K562 (cell line): ENCODE results near the gene SLC25A21. TPM values are rescaled to one million over a fixed set of nuclear protein-coding genes. Genes with fewer than 3 reads are reported as not detected.
A peak's percentile ranks its signal among the peaks of the same experiment; 100 is the strongest.

ENCODE experiments used
- CCAR2 ChIP-seq: fragments of 200-400 bp; formaldehyde crosslinking; IDR thresholded peaks from 2 replicates; pipeline ENCODE4 v1.6.1; 2017; ENCODE audit warnings: mild to moderate bottlenecking, low read depth, low read length
- FOXK2 ChIP-seq, 2 experiments: fragments of 450-650 bp; IDR thresholded peaks in 1 of 2; conservative IDR thresholded peaks in 1 of 2; 2 replicates each; pipeline ENCODE4 v1.6.1; 2016; ENCODE audit warnings: low read depth in 2 of 2, mild to moderate bottlenecking in 1 of 2
- HDAC6 ChIP-seq: IDR thresholded peaks from 2 replicates; pipeline ENCODE4 v1.6.1; 2012; ENCODE audit warnings: low read depth, mild to moderate bottlenecking, control low read depth, inconsistent platforms, low read length, moderate library complexity
- IFI16 ChIP-seq: fragments of 250-450 bp; sonication (Bioruptor Pico); IDR thresholded peaks from 2 replicates; pipeline ENCODE4 v2.1.2; 2022; ENCODE audit warnings: mild to moderate bottlenecking, inconsistent platforms
- ZBTB1 ChIP-seq: sonication (generic); formaldehyde crosslinking; IDR thresholded peaks from 2 replicates; pipeline ENCODE4 v1.8.1; 2023; ENCODE audit warnings: missing genetic modification reagents, low read depth, mild to moderate bottlenecking, borderline replicate concordance
- ZBTB8A ChIP-seq: fragments of 450-650 bp; IDR thresholded peaks from 2 replicates; pipeline ENCODE4 v1.6.1; 2018; ENCODE audit warnings: mild to moderate bottlenecking, moderate library complexity; ENCODE audit not compliant: partially characterized antibody
- ZC3H11A ChIP-seq: IDR thresholded peaks from 2 replicates; pipeline ENCODE4 v1.6.1; 2012; ENCODE audit warnings: low read depth, low read length, improper control_type of control experiment
- ZNF41 ChIP-seq: fragments of 250-450 bp; sonication (Bioruptor Pico); conservative IDR thresholded peaks from 2 replicates; pipeline ENCODE4 v1.4.0; 2020; ENCODE audit warnings: mild to moderate bottlenecking
- ZNF586 ChIP-seq: fragments of 450-650 bp; formaldehyde crosslinking; conservative IDR thresholded peaks from 2 replicates; pipeline ENCODE4 v1.4.0; 2020; ENCODE audit warnings: mild to moderate bottlenecking, moderate library complexity
- ZNF589 ChIP-seq: fragments of 200-800 bp; sonication (Bioruptor generic); IDR thresholded peaks from 2 replicates; pipeline ENCODE4 v1.6.1; 2016; ENCODE audit warnings: low read depth, missing genetic modification characterization, missing compliant biosample characterization
- polyA plus RNA-seq, 8 experiments: library from polyadenylated mRNA; depleted of rRNA in 4 of 8; stranded (reverse) in 5 of 8; unstranded in 3 of 8; fragments of >200 nt; fragmentation: Nextera tagmentation in 2 of 8; fragmentation: Illumina TruSeq in 1 of 8; extraction: Ambion mirVana in 2 of 8; extraction: Trizol in 1 of 8; gene quantifications; 2 replicates each; pipeline versions ENCODE4 v1.2.1 to v1.2.3, GENCODE V29; 2011 to 2014; ENCODE audit warnings: inconsistent platforms in 1 of 8, missing spikeins in 1 of 8
- total RNA-seq, 7 experiments: library from RNA; depleted of rRNA in 6 of 7; stranded (reverse); fragments of >200 nt in 6 of 7; fragmentation: Illumina TruSeq in 2 of 7; extraction: Trizol in 2 of 7; gene quantifications; 2 replicates each; pipeline versions ENCODE4 v1.2.1 to v1.2.3, GENCODE V29; 2011 to 2021; ENCODE audit warnings: low replicate concordance in 1 of 7
- TF ChIP-seq, protein P1 (sequence below): fragments of 150-350 bp; conservative IDR thresholded peaks from 2 replicates; pipeline ENCODE4 v1.6.1; 2014; ENCODE audit warnings: low read length
- TF ChIP-seq, protein P2 (sequence below): sonication (generic); formaldehyde crosslinking; IDR thresholded peaks from 2 replicates; pipeline ENCODE4 v1.8.0; 2022; ENCODE audit warnings: missing genetic modification reagents, mild to moderate bottlenecking, borderline replicate concordance
- TF ChIP-seq, protein P3 (sequence below), 2 experiments: fragments of 450-650 bp; IDR thresholded peaks; 2 replicates each; pipeline ENCODE4 v1.6.1; 2016; ENCODE audit warnings: mild to moderate bottlenecking in 2 of 2, borderline replicate concordance in 1 of 2, low read depth in 1 of 2, moderate library complexity in 1 of 2

The SLC25A21 gene
- total and polyA plus RNA-seq, 9 of the 15 experiments (the other 6 are each of a cell fraction or from before 2014, with no cell fraction given) = 15.2 to 46.7 (median 28.7) TPM

DNA sequence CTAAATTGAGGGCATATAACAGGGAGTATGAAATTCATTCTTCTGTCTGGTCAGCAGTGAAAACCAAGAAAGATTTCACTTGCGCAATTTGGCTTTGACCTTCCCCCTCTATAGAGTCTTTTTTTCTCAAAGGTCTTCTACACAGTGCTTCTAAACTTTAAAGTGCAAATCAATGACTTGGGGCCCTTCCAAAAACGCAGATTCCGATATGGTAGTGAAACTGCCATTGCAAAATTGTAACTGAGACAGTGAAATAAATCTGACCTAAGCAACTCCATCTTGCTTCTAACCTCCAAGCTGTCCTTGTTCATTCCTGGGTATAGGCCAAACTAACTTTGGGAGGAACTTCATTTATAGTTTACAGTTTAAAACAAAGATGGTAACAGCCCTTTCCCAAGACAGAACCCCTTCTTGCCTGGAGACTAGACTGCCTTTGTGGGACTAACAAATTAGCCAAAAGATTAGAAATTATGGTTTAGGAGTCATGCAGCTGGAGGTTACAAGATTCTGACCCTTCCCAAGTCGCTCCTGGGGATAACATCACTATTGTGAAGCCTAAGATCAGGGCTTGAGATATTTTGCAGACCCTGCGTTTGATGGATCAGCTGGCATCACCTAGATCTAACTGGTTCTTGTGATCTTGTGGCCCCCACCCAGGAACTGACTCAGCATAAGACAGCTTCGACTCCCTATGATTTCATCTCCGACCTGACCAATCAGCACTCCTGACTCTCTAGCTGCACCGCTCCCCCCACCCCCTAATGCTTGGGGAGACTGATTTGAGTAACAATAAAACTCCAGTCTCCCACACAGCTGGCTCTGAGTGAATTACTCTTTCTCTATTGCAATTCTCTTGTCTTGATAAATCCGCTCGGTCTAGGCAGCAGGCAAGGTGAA, 5.0 kb downstream of the SLC25A21 start (continued):
- TF ChIP-seq IFI16 (CRISPR knock-in tag) (peak; percentile 86), ZBTB1 (CRISPR knock-in tag) (no peak), ZC3H11A (no peak), FOXK2 (conservative IDR thresholded peaks at IDR 0.05 in 1 of 2, IDR thresholded peaks at IDR 0.05 in 1 of 2; ENCODE audit: low read depth in 2 of 2) (no peak), CCAR2 (no peak), ZNF41 (peak; percentile 92), ZNF589 (CRISPR knock-in tag) (peak; percentile 99), HDAC6 (no peak), ZNF586 (CRISPR knock-in tag) (peak; percentile 83; the same call in 1 of the 2 replicates), ZBTB8A (no peak)
- TF ChIP-seq, protein P1, sequence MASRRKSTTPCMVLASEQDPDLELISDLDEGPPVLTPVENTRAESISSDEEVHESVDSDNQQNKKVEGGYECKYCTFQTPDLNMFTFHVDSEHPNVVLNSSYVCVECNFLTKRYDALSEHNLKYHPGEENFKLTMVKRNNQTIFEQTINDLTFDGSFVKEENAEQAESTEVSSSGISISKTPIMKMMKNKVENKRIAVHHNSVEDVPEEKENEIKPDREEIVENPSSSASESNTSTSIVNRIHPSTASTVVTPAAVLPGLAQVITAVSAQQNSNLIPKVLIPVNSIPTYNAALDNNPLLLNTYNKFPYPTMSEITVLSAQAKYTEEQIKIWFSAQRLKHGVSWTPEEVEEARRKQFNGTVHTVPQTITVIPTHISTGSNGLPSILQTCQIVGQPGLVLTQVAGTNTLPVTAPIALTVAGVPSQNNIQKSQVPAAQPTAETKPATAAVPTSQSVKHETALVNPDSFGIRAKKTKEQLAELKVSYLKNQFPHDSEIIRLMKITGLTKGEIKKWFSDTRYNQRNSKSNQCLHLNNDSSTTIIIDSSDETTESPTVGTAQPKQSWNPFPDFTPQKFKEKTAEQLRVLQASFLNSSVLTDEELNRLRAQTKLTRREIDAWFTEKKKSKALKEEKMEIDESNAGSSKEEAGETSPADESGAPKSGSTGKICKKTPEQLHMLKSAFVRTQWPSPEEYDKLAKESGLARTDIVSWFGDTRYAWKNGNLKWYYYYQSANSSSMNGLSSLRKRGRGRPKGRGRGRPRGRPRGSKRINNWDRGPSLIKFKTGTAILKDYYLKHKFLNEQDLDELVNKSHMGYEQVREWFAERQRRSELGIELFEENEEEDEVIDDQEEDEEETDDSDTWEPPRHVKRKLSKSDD = no peak
- TF ChIP-seq, protein P2, sequence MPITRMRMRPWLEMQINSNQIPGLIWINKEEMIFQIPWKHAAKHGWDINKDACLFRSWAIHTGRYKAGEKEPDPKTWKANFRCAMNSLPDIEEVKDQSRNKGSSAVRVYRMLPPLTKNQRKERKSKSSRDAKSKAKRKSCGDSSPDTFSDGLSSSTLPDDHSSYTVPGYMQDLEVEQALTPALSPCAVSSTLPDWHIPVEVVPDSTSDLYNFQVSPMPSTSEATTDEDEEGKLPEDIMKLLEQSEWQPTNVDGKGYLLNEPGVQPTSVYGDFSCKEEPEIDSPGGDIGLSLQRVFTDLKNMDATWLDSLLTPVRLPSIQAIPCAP (CRISPR knock-in tag) = no peak
- TF ChIP-seq, protein P3, sequence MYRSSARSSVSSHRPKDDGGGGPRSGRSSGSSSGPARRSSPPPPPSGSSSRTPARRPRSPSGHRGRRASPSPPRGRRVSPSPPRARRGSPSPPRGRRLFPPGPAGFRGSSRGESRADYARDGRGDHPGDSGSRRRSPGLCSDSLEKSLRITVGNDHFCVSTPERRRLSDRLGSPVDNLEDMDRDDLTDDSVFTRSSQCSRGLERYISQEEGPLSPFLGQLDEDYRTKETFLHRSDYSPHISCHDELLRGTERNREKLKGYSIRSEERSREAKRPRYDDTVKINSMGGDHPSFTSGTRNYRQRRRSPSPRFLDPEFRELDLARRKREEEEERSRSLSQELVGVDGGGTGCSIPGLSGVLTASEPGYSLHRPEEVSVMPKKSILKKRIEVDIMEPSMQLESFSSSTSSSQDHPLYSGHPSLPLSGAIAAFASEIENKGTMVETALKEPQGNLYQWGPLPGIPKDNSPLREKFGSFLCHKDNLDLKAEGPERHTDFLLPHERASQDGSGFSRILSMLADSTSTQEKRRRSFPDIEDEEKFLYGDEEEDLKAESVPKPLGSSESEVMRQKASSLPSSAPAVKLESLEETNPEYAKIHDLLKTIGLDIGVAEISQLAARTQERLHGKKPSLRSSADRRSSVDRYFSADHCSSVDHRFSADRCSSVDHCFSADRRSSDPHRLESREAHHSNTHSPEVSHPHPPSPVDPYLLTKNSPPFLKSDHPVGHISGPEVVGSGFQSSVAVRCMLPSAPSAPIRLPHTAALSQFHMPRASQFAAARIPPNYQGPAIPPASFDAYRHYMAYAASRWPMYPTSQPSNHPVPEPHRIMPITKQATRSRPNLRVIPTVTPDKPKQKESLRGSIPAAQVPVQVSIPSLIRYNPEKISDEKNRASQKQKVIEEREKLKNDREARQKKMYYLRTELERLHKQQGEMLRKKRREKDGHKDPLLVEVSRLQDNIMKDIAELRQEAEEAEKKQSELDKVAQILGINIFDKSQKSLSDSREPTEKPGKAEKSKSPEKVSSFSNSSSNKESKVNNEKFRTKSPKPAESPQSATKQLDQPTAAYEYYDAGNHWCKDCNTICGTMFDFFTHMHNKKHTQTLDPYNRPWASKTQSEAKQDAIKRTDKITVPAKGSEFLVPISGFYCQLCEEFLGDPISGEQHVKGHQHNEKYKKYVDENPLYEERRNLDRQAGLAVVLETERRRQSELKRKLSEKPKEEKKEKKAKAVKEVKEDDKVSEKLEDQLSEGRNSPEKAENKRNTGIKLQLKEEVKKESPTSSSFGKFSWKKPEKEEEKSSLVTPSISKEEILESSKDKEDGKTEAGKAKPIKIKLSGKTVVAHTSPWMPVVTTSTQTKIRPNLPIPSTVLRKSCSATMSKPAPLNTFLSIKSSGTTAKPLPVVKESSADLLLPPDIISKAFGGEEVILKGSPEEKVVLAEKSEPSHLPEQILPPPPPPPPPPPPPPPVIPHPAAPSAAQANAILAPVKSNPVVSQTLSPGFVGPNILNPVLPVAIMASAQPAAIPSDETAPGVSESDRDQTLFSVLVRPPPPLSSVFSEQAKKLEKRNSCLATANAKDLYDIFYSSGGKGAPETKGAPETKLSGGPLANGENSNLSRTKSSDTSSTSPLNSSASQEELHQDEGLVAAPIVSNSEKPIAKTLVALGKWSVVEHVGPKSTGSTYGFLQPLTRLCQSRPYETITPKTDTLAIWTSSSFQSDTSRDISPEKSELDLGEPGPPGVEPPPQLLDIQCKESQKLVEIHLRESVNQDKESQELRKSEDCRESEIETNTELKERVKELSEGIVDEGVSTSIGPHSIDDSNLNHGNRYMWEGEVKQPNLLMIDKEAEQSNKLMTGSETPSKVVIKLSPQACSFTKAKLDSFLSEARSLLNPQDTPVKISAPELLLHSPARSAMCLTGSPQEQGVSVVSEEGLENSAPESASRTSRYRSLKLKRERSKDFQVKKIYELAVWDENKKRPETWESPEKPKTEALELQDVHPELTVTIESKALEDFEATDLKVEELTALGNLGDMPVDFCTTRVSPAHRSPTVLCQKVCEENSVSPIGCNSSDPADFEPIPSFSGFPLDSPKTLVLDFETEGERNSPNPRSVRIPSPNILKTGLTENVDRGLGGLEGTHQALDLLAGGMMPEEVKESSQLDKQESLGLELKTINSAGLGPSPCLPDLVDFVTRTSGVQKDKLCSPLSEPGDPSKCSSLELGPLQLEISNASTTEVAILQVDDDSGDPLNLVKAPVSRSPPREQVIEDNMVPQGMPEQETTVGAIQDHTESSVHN (IDR thresholded peaks at IDR 0.05; ENCODE audit: borderline replicate concordance in 1 of 2, low read depth in 1 of 2) = no peak
